PC-3 (cell line): ENCODE measurements around the gene MGMT.

ENCODE experiments used
- EZH2 ChIP-seq: fragments of 300-600 bp; sonication (generic); IDR thresholded peaks from one replicate; pipeline ENCODE4 v1.6.1; 2017; ENCODE audit warnings: antibody characterized with exemption, mild to moderate bottlenecking, low read length; ENCODE audit not compliant: unreplicated experiment
- TF ChIP-seq, protein P1 (sequence below): fragments of 300-600 bp; sonication (generic); conservative IDR thresholded peaks from 2 replicates; pipeline ENCODE4 v1.5.1; 2017; ENCODE audit warnings: antibody characterized with exemption, low read depth, mild to moderate bottlenecking, low read length

DNA sequence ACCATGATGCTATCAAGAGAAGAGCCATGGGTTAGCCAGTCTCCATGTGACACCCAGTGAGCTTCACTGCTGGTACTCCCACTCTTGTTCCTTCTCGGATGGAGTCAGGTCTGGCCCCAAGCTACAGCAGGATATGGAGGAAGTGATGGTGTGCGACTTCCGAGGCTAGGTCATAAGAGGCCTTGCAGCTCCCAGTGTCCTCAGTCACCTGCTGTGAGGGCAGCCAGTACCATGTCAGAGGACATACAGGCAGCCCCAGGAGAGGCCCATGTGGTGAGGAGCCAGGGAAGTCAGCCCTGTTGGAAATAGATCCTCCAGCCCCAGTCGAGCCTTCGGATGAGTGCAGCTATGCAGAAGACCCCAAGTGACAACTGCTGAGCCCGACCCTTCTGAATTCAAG lies 260.0 kb downstream of the MGMT start:
- TF ChIP-seq, protein P1, sequence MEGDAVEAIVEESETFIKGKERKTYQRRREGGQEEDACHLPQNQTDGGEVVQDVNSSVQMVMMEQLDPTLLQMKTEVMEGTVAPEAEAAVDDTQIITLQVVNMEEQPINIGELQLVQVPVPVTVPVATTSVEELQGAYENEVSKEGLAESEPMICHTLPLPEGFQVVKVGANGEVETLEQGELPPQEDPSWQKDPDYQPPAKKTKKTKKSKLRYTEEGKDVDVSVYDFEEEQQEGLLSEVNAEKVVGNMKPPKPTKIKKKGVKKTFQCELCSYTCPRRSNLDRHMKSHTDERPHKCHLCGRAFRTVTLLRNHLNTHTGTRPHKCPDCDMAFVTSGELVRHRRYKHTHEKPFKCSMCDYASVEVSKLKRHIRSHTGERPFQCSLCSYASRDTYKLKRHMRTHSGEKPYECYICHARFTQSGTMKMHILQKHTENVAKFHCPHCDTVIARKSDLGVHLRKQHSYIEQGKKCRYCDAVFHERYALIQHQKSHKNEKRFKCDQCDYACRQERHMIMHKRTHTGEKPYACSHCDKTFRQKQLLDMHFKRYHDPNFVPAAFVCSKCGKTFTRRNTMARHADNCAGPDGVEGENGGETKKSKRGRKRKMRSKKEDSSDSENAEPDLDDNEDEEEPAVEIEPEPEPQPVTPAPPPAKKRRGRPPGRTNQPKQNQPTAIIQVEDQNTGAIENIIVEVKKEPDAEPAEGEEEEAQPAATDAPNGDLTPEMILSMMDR, result no peak
- no peak for TF ChIP-seq EZH2
